SKM-1 (cell line): ENCODE results near the gene IMPDH1.

Source experiments
- DNase-seq: peaks from one replicate; lab custom pipeline; 2025; ENCODE audit not compliant: unreplicated experiment; lab: John Stamatoyannopoulos, UW

Gene IMPDH1

DNA sequence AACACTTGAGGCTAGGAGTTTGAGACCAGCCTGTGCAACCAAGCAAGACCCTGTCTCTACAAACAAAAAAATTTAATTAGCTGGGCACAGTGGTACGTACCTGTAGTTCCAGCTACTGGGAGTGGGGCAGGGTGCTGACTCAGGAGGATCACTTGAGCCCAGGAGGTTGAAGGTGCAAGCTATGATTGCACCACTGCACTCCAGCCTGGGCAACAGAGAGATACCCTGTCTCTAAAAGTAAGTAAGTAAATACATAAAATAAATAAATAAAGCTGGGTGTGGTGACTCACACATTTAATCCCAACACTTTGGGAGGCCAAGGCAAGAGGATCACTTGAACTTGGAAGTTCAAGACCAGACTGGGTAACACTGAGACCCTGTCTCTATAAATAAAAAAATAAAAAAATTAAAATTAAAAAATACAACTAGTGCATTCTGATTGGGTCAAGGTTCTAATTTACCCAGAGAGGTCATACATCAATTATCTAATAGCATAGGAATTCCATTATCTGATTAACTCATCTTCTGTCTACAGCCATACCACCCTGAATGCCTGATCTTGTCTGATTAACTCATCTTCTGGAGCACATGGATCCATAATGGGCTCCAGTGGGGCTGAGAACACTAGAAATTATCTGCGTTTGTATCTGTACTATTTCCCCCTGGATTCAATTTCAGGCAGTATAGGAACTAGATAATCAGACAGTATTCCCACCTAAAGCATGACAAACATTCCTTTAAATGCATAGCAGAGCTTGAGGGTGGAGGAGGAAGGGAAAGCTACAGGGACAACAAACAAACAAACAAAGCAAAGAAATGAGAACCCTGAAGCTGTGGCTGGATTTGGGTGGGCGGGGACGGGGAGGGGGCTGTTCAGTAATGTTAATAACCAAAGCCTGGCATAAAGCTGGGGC lies 24.9 kb upstream of the IMPDH1 start:
- DNase-seq: no peak

GRCh38 chr7:128431754-128432153 lies 22.0 kb upstream of the IMPDH1 start:
- no peak for DNase-seq

GRCh38 chr7:128431221-128431620 lies 21.4 kb upstream of the IMPDH1 start:
- DNase-seq: no peak

DNA sequence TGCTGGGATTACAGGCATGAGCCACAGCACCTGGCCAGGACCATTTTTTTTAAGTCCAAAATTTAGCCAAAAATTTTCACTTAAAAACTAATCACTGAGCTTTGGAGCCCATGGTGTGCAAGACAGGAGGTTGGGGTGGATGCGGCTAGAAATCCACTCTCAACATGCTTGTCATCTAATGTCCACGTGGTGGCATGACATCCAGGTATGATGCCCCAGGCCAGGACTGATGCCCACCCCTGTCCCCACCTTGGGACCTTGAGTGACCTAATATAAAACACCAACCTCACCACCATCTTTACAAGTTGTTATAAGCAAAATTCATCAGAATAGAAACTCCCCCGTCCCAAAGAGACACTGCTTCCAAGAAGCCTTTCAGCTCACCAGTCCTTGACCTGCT lies 20.4 kb upstream of the IMPDH1 start:
- no peak for DNase-seq

DNA sequence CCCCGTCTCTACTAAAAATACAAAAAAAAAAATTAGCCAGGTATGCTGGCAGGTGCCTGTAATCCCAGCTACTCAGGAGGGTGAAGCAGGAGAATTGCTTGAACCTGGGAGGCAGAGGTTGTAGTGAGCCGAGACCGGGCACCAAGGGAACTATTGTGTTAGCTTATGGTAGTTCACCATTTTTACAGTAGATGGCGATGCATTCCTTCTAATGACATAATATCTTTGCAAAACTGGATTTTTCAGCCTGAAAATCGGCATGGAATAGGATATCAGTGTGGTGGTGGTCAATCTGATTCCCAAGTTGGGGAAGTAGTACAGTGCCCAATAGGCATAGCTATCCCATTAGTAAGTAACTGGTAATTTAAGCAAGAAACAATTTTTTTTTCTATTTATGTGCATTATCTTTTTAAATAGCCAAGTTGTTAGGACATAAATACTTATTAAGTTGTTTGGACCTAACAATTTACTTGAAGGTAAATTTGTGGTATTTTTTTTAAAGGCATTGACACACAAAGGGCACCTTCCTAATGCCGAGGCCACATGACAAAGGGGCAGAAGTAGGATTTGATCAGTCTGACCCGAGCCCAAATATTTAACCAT lies 17.6 kb upstream of the IMPDH1 start:
- peak; percentile 61 for DNase-seq

DNA sequence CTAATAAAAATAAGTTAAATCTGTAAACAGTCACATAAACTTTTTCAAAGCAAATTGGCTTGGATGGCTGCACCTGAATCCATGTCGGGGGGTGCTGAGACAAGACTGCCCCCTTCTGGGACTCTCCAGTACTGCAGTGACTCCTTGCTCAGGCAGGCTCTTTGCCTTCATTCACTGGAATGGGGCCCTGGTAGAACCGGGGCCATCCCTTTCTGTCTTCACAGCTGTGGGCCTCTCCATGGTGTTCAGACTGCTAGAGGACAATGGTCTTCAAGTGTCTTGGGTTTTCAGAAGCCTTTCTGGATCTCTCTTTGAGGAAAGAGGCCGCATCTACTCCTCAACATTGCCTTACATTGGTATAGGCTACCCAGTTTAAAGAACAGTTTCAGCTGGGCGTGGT lies 16.1 kb upstream of the IMPDH1 start:
- DNase-seq: peak; percentile 54

- DNase-seq: no peak
Observed at GRCh38 chr7:128424686-128425275, 15.0 kb upstream of the IMPDH1 start.

DNA sequence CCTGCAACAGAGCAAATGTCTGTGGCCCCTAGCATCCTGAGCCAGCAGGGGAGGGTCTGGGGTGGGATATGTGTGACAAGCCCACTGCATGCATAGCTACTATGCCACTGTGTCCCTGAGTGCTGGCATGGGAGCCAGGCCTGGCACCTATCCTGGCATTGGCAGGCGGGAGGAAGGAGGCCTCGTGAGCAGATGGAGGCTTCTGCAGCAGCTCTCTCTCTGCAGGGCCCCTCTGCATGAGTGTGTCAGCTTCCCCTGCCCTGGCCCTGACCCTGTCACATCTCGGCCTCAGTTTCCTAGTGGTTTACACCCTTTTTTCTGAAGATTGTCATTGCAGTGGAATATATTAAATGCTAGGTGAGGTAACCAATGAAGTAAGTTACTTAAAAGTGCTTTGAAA lies 13.1 kb upstream of the IMPDH1 start:
- DNase-seq: peak; percentile 76

GRCh38 chr7:128422037-128422436 lies 12.3 kb upstream of the IMPDH1 start:
- DNase-seq: no peak

DNA sequence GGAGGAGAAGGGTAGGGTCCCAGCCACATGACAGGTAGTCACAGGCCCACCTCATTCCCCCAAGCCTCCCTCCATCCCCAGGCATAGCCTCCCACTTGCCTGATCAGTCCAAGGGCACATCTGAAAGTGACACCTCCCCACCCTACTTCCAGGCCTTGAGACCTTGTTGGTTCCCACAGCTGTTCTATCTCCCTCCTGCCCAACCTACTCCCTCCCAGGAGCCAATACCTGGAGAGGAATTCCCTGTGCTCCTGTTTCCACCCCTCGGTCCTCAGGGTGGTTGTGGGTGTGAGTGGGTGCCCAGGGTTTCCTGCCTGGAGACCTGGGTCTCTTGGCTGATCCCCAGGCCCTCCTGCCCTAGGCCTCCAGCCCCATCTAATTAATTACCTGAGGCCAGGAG lies 11.6 kb upstream of the IMPDH1 start:
- DNase-seq: no peak

DNA sequence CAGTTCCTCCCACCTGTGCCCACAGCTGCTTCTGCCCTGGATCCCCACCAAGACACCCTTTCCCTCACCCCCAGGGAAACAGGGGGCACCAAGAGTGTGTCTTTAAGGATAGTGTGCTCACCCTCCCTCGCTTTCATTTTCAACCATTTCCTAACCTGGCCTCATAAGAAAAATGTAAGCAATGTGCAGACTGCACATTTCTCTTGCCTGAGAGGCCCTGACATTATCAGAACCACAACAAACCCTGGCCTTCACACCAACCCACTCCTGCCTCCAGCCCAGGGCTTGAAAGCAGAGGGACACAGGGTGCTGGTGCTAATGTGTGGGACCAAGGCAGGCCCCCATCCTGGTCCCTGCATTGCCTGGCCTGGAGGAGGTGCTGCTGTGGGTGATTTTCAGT lies 11.0 kb upstream of the IMPDH1 start:
- no peak for DNase-seq

GRCh38 chr7:128419257-128419656 lies 9.5 kb upstream of the IMPDH1 start:
- DNase-seq: no peak

DNA sequence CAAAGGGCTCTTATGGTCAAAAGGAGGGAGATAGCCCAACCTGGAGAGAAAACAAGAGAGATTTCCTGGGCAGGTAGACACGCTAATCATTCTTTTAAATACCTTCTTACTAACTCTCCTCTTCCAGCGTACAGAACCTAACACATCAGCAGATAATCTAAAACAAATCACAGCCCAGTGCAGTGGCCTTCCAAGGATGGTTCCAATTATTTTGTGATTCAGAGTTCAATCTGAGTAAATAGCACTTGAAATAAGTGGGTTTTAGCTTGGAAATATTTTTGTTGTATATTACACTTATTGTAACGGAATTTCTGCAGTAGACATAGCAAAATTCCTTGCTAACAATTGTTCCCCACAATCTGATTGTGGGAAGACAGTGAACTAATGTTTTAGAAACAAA lies 7.3 kb upstream of the IMPDH1 start:
- no peak for DNase-seq

DNA sequence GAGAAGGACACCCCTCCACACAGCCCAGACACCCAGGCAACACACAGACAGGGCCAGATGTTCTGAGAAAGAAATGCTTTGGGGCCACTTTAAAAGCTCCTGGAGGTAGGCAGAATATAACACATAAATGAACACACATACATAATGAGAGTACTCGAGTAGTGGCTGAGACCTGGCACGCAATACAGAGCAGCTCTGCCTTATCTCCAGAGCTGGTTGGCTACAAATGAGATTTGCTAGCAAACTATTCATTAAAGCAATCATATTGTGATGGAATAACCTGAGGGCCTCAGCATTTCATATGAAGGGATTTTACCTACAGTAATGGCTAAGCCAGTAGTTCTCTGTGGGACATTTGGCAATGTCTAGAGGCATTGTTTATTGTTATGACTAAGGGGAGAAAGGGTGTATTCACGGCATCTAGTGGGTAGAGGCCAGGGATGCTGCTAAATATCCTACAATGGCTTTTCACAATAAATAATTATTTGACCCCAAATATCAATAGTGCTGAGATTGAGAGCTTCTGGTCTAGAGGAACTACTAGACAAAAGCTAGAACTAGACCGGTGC lies 5.5 kb upstream of the IMPDH1 start:
- DNase-seq: no peak

DNA sequence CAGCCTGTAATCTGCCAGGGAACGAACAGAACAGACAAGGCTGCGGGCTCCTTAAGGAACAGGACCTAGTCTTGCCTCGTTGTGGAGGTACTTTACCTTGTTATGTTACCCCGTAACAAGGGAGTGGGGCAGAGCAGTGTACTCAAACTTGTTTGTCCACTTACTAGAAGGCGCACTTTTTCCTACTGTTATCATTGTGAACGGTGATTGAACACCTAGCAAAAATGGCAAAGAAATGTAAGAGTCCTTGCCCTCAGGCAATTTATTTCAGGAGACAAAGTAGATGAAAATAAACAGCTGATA lies 620 bp upstream of the IMPDH1 start:
- DNase-seq: no peak

DNA sequence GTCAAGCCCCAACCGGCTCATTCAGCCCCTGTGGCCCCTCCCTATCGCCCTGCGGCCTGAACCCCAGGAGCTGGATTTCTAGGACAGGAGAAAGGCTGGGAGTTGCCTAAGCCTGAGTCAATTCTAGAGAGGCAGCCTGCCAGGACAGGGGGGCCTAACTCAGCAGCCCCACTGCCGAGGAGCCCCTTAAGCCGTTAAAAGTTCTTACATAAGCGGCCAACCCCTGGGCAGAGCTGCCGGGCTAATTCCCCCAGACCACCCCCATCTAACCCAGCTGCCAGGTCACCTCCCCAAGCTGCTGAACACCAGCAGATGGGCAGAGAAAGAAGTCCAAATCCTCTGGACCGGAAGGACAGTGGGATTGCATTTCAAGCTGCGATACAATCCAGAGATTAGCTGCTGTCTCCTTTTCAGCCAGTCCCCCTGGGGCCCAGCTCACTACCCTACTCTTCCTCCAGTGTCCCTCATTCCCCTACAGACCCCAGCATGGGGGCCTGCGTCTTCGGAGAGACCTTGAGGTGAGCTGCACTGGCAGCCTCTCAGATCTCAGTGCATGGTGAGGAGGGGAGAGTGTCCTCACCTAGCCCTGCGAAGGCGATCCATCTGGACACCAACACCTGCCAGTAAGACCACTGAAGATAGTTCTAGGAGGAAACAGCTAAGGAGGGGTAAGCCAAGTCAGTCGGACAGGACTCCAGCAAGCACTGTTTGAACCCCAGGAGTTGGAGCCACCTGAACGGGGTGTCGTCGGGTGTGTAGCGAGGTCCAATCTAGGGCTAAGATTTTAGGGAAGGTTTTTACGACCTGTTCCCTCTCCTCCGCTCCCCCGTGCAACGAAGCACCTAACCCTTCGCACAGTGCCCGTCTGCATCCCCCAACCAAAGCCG lies 830 bp downstream of the IMPDH1 start:
- no peak for DNase-seq

DNA sequence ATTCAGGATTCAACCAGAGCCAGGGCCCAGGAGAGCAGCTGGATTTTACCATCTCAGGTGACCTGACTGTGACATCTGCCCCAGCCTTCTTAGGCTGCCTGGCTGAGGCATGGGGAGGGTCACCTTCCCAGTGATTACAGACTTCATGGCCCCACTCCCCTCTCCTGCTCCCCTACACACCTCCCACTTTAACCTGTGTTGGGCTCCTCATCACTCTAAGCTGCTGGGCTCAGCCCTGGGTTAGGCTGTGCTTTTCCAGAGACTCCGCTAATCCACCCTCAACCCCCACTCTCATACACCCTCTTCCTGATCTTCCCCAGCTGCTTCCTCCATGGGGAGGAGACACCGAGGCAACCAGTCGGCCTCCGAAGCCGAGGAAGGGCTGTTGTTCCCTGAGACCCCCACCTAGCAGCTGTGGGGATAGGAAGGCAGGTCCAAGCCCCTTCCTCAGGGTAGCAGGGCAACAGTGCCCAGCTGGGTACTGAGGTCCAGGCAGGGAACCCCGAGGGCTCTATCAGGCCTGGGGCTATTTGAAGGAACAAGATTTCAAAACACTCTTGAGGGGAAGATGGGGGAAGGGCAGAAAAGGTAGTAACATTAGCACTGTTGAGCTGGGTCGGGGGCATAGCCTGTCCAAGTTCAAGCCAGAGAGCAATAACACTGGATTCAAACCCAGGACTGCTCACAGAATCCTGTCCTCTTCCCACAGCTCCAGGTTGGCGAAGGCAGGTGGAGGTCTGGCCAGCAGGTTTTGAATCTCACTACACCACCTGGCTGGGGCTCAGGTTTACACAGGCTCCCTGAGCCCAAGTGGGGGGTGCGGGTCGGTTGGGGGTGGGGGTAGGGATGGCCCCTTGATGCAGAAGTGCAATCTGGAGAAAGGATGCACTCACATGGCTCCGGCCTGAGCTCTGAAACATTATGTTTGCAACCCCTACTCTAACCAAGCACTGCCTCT lies 1.8 kb downstream of the IMPDH1 start:
- peak; percentile 21 for DNase-seq

GRCh38 chr7:128407233-128407589 lies 2.6 kb downstream of the IMPDH1 start:
- DNase-seq: no peak

DNA sequence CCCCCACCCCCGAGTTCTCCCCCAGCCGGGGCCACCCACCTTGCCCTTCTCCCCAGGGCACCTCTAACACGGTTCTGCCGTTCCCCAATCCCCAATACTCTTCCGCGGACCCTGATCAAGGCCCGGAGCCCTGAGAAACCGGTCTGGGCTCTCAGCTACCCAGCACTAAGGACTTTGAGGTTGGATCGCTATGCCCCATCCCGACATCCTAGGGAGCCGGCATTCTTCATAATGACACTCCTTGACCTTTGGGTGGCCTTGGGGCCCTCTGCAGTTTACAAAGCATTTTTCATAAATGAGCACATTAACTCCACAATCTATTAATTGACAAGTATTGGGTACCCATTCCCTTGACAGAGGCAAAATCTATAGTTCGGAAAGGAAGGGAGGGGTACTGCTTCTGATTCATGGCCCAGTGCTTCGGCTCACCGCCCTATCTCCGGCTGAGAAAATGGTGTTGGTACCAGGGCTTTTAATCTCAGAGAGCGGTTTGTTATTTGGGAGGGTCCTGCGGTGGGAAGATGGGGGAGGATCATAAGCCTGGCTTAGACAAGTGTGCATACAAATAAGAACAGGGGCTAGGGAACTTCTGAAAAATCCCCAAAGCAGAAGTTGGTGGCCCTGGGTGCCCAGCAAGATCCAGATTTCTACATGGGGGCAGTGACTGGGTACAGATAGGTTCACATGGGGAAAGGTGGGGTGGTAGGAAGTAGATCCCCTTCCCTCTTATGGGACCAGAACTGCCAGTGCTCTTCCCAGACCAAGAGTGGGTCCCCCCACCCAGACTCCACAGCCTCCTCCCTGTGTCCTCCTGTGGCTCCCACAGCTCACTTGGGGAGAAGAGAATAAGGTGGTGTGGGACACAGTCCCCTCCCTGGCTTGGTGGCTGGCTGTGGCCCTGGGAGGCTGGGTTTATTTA lies 3.2 kb downstream of the IMPDH1 start:
- DNase-seq: no peak
